Measurements from ENCODE around the gene MST1.
"Not testable (repeated sequence)": the region's sequence is repeated elsewhere in the genome, so short reads cannot be mapped to it uniquely, and the experiment has no call there.

The MST1 gene

GRCh38 chr3:49700453-49701128 lies 11.3 kb upstream of the MST1 start:
- no peak for DNase-seq (ENCODE audit: low read depth)

GRCh38 chr3:49700014-49700413 lies 10.7 kb upstream of the MST1 start:
- DNase-seq (ENCODE audit: low read depth) = no peak

- DNase-seq (ENCODE audit: low read depth) = no peak
Observed at GRCh38 chr3:49699281-49699979, 10.2 kb upstream of the MST1 start.

DNA sequence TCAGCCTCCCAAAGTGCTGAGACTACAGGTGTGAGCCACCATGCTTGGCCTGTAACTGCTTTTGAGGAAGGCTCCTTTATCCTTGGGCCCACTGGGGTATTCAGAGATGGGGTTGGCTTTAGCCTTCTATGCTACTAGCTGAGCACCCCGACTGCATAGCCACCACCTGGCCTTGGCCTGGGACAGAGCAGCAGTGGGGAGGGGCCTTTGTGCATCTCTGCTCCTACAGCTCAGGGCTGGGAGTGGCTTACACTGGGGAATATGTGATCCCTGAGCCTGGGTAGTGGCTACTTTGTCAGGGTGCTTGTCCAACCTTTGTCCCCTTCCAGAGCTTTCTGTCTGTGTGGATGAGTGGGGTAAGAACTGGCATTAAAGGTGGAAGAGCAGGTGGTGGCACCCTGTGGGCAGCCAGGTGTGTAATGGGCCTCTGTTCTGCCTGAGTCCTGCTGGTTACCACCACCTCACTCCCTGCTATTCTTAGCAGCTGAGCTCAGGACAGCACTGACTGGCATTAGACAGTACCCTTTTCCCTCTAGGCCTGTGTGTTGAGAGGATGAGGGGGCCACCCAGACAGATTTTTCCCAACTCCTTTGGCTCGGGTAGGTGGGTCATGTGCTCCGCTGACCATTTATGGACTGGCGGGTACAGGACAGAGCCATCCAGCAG lies 6.2 kb upstream of the MST1 start:
- DNase-seq (ENCODE audit: low read depth) = not testable (repeated sequence)

DNA sequence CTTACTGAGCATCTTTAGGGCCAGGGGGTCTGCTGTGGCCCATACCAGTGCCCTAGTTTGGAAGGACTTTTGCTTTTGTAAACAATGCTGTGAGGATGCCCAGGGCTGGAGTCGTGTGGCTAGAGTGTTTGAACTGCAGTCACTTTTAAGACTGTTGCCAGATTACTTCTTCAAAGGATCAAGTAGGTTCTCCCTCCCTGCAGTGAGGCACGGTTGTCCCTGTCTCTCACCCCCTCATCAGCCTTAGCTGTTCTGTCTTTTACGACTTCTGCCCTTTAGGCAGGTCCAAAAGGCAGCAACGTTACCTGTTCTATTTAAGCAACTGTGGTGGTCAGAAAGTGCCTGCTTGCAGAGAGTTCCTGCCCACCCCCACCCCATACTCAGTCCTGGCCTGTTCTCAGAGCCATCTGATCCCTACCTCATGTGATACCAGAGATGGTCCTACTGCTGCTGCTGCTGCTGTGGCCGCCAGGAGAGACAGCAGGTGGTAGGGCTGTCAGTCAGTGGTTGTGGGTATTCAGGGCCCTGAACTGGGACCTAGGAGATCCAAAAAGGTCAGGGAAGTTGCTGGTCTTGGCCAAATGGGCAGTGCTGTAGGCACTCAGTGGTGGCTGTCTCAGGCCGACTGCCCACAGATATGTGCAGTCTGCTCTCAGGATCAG lies 5.3 kb upstream of the MST1 start:
- not testable (repeated sequence) for DNase-seq (ENCODE audit: low read depth)

DNA sequence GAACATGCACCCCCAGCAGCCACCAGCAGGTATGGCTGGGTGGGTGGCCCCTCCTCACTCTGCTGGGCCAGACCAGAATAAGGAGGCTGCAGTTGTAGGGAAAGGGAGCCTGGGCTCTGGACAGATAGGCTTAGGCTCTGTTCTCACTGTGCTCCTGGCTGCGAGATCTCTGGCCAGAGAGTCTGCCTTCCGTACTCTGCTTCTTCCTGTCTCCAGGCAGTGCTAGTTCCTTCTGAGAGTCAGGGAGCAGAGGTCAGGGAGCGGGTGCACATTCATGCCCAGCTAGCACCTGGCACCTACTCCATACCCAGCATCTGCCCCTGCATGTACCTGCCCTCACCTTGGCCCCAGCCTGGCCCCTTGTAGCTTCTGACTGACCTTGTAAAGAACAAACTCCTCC lies 2.2 kb upstream of the MST1 start:
- not testable (repeated sequence) for DNase-seq (ENCODE audit: low read depth)

DNA sequence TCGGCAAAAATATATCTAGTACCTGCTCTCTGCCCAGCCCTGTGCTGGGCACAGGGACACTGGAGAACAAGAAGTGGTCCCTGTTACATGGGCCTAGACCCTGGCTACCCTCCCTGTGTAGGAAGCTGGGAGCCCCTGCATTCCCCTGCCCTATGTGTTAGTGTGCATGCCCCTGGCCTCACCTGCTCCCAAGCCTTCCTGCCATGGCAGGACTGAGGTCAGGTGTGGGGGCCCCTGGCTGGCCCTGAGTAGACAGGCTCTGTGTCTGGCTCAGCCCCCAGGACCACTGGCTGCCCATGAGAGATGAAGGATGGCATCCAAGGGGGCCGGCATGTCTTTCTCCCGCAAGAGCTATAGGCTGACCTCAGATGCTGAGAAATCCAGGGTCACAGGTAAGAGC lies 1.6 kb upstream of the MST1 start:
- not testable (repeated sequence) for DNase-seq (ENCODE audit: low read depth)

DNA sequence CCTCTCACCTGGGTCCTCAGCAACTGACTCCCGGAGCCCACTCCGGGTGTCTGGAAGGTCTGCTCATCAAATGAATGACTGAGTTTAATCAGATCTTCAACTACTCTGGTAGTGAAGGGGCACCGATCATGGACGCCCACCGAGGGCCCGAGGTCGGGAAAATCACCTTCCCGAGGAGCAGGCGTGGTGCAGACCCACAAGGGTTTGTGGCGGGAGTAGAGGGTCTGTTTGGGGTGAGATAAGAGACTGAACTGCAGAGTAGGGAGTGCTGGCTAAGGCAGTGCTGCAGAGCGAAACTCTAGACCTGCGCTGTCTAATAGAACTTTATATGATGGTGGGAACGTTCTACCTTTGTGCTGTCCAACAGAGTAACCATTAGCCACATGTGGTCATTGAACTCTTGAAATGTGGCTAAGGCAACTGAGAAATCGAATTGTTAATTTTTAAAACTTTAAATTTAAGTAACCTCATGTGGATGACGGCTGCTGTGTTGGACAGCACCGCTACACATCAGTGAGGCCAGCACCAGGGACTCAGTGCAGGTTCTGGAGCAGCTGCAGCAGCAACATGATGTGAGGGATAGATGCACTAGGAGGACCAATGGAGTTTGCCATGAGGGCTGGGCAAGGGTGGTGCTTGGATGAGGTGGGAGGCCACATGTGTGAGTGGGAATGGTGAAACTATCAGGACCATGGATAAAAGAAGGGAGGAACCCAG lies 792 bp upstream of the MST1 start:
- not testable (repeated sequence) for DNase-seq (ENCODE audit: low read depth)

- not testable (repeated sequence) for DNase-seq (ENCODE audit: low read depth)
Observed at GRCh38 chr3:49688338-49689045, 782 bp downstream of the MST1 start.

DNA sequence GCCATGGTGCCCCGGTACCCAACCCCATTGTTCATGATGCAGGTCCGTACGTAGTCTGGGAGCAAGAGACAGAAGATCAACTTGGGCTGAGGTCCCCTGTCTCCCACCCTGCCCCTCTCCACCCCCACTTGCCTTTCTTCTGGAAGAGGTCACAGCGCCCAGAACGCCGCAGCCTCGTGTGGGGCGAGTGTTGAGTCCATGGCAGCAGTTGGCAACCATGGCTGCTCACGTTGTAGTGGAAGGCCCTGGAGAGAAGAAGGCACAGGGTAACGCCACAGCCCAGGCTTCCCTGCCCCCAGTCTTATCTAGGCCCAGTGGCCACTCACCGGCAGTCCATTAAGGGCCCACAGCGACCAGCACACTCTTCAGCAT lies 1.9 kb downstream of the MST1 start:
- DNase-seq (ENCODE audit: low read depth) = not testable (repeated sequence)

GRCh38 chr3:49686769-49687423 lies 2.4 kb downstream of the MST1 start:
- DNase-seq (ENCODE audit: low read depth) = peak; percentile 22

- not testable (repeated sequence) for DNase-seq (ENCODE audit: low read depth)
Observed at GRCh38 chr3:49686346-49686745, 2.9 kb downstream of the MST1 start.

- DNase-seq (ENCODE audit: low read depth) = not testable (repeated sequence)
Observed at GRCh38 chr3:49685846-49686245, 3.4 kb downstream of the MST1 start.

DNA sequence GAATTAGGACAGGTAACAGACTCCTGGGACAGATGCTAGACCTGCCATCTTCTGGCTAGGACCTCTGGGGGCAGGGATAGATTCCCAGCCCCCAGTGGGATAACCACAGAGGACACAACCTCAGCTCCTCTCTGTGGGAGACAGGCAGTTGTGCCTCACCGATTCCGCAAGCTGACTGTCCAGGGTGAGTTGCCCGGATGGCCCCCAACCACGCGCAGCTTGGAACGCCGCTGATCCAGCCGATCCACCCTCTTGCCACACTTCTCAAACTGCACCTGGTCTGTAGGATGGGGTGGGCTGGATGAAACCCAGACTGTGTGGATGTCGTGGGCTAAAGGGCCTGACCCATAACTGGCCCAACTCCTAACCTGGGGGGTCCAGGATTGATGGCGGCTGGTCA lies 4.2 kb downstream of the MST1 start:
- not testable (repeated sequence) for DNase-seq (ENCODE audit: low read depth)

- not testable (repeated sequence) for DNase-seq (ENCODE audit: low read depth)
Observed at GRCh38 chr3:49684453-49684852, 4.8 kb downstream of the MST1 start.

GRCh38 chr3:49683162-49683561 lies 6.1 kb downstream of the MST1 start:
- DNase-seq (ENCODE audit: low read depth) = no peak

- no peak for DNase-seq (ENCODE audit: low read depth)
Observed at GRCh38 chr3:49681543-49681942, 7.7 kb downstream of the MST1 start.

- no peak for DNase-seq (ENCODE audit: low read depth)
Observed at GRCh38 chr3:49681232-49681522, 8.1 kb downstream of the MST1 start.

- no peak for DNase-seq (ENCODE audit: low read depth)
Observed at GRCh38 chr3:49680493-49681231, 8.6 kb downstream of the MST1 start.

DNA sequence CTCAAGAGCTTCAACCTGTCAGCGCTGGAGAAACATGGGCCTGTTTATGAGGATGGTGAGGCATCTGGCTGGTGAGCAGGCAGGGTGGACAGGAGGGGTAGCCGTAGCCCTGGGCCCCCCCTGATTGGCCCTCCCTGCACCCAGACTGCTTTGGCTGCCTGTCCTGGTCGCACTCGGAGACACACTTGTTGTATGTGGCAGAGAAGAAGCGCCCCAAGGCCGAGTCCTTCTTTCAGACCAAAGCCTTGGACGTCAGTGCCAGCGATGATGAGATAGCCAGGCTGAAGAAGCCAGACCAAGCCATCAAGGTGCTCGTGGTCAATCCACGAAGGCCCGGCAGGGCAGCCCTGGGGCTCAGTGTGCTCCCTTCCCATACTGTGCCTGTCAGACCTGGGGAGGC lies 13.4 kb downstream of the MST1 start:
- no peak for DNase-seq (ENCODE audit: low read depth)

Data from activated T-cell treated with anti-CD3 and anti-CD28 coated beads for 24 hours (primary cell).